Kidney (tissue), 14 donors: Measurements from ENCODE around the gene SLC35F1. TPM values are rescaled to one million over a fixed set of nuclear protein-coding genes. Genes with fewer than 3 reads are reported as not detected.

Experiments used
- DNase-seq, 5 donors: peaks; one replicate each; pipeline ENCODE4 v3.0.0-alpha.2; 2013 to 2020
- FAIRE-seq: peaks from 2 replicates; lab custom pipeline; 2012; peaks lifted over from hg19 to GRCh38; lab: Jason Lieb, UNC
- H3K27ac ChIP-seq, 2 donors: one replicate each; pipeline ENCODE4 v1.7.0; 2013; ENCODE audit warnings: low read depth in 2 of 2, low read length in 2 of 2, inconsistent platforms in 1 of 2
- H3K27me3 ChIP-seq: one replicate; pipeline ENCODE4 v1.7.1; 2013; ENCODE audit warnings: low read length, inconsistent platforms; ENCODE audit not compliant: control insufficient read depth, insufficient read depth
- H3K36me3 ChIP-seq, 3 donors: one replicate each; pipeline versions ENCODE4 v1.7.0 to v1.7.1; 2013; ENCODE audit warnings: low read length in 3 of 3, control low read depth in 1 of 3, inconsistent platforms in 1 of 3; ENCODE audit not compliant: insufficient read depth in 3 of 3, control insufficient read depth in 2 of 3
- H3K4me1 ChIP-seq, 3 donors: one replicate each; pipeline versions ENCODE4 v1.7.0 to v1.7.1; 2013; ENCODE audit warnings: low read length in 3 of 3, inconsistent platforms in 1 of 3, low read depth in 1 of 3; ENCODE audit not compliant: control insufficient read depth in 2 of 3, insufficient read depth in 2 of 3
- H3K4me3 ChIP-seq, 3 donors: one replicate each; pipeline versions ENCODE4 v1.7.0 to v1.8.1; 2013; ENCODE audit warnings: low read length in 3 of 3, control low read depth in 1 of 3, inconsistent platforms in 1 of 3
- H3K9ac ChIP-seq, 3 donors: one replicate each; pipeline versions ENCODE4 v1.7.0 to v1.7.1; 2013; ENCODE audit warnings: low read length in 3 of 3, control low read depth in 1 of 3, inconsistent platforms in 1 of 3
- H3K9me3 ChIP-seq, 3 donors: one replicate each; pipeline versions ENCODE4 v1.7.0 to v1.7.1; 2013; ENCODE audit warnings: low read length in 3 of 3, control low read depth in 1 of 3, inconsistent platforms in 1 of 3; ENCODE audit not compliant: control insufficient read depth in 2 of 3, insufficient read depth in 1 of 3
- CTCF ChIP-seq: IDR thresholded peaks from 3 replicates; pipeline ENCODE4 v1.5.1; 2012; ENCODE audit warnings: mild to moderate bottlenecking, moderate library complexity, borderline replicate concordance; ENCODE audit not compliant: insufficient read depth; ENCODE audit errors: extremely low read depth
- intact Hi-C: fragments of 100-400 bp; cut with DNase I; formaldehyde crosslinking; loops from one replicate; pipeline ENCODE4 v1.11.1; 2022
- polyA plus RNA-seq: library from polyadenylated mRNA; stranded (reverse); fragments of 350-450 nt; fragmentation: Illumina TruSeq; extraction: RNeasy Lipid Tissue Mini Kit (QIAGEN cat#74804); gene quantifications from one replicate; pipeline ENCODE4 v1.2.3, GENCODE V29; 2014; ENCODE audit warnings: low read depth, low replicate concordance; ENCODE audit not compliant: insufficient read depth
- total RNA-seq: library from RNA; stranded (reverse); fragmentation: NEBNext Ultra II Directional; extraction: Animal tissue kit (Norgen Biotek cat#: 25700); gene quantifications from one replicate; pipeline ENCODE4 v1.2.1, GENCODE V29; 2021
- donor health status: control.
- donor health status: control.
- donor health status: control.
- donor health status: control.
- donor health status: control.
- donor health status: DM: yes; HTN: yes; CAD: no.
- donor health status: Normal renal cell carcinoma (clear cell type).

SLC35F1 gene
- total and polyA plus RNA-seq, 2 donors from 2014 or later = 0.28 to 0.63 TPM

- no peak for FAIRE-seq
- no peak for TF ChIP-seq CTCF
- H3K27me3 ChIP-seq = no peaks in the 10 kb centered on the region
- no peak for DNase-seq
- no peak overlapping the region for H3K27ac ChIP-seq
- intact Hi-C loops = no loop called here
- H3K9ac ChIP-seq = no peak overlapping the region
- H3K4me3 ChIP-seq = no peak overlapping the region
- H3K4me1 ChIP-seq = no peaks in the 10 kb centered on the region
- H3K9me3 ChIP-seq = no peaks in the 10 kb centered on the region
- no peaks in the 10 kb centered on the region for H3K36me3 ChIP-seq
These were observed 256.5 kb downstream of the SLC35F1 start for GRCh38 chr6:118163542-118163941.

GRCh38 chr6:118165500-118165899, 258.4 kb downstream of the SLC35F1 start:
- FAIRE-seq (no peak), DNase-seq (no peak)
- Histone ChIP-seq H3K36me3 (no peaks in the 10 kb centered on the region), H3K9ac (no peak overlapping the region), H3K27me3 (no peaks in the 10 kb centered on the region), H3K4me3 (no peak overlapping the region), H3K27ac (no peak overlapping the region), H3K9me3 (no peaks in the 10 kb centered on the region), H3K4me1 (no peaks in the 10 kb centered on the region)
- intact Hi-C loops = no loop called here
- TF ChIP-seq CTCF = no peak

- FAIRE-seq (no peak), DNase-seq (no peak)
- Histone ChIP-seq H3K4me3 (no peak overlapping the region), H3K9ac (no peak overlapping the region), H3K4me1 (no peaks in the 10 kb centered on the region), H3K27ac (no peak overlapping the region), H3K9me3 (peaks cover 0 to under 1% (median 0%) of the 10 kb centered on the region in 3 donors), H3K27me3 (no peaks in the 10 kb centered on the region), H3K36me3 (no peaks in the 10 kb centered on the region)
- TF ChIP-seq CTCF = no peak
- intact Hi-C loops = no loop called here
These were observed 261.4 kb downstream of the SLC35F1 start for GRCh38 chr6:118168421-118168820.

GRCh38 chr6:118171852-118172251, 264.8 kb downstream of the SLC35F1 start:
- intact Hi-C loops = no loop called here
- TF ChIP-seq CTCF = no peak
- Histone ChIP-seq H3K36me3 (no peaks in the 10 kb centered on the region), H3K4me3 (no peak overlapping the region), H3K9me3 (peaks cover 0 to 12% (median 6%) of the 10 kb centered on the region in 3 donors), H3K9ac (no peak overlapping the region), H3K4me1 (no peaks in the 10 kb centered on the region), H3K27ac (no peak overlapping the region), H3K27me3 (no peaks in the 10 kb centered on the region)
- DNase-seq = no peak
- no peak for FAIRE-seq
